ENCODE results near the gene RAB4B.
"Not testable (repeated sequence)": the region's sequence is repeated elsewhere in the genome, so short reads cannot be mapped to it uniquely, and the experiment has no call there.

The RAB4B gene

DNA sequence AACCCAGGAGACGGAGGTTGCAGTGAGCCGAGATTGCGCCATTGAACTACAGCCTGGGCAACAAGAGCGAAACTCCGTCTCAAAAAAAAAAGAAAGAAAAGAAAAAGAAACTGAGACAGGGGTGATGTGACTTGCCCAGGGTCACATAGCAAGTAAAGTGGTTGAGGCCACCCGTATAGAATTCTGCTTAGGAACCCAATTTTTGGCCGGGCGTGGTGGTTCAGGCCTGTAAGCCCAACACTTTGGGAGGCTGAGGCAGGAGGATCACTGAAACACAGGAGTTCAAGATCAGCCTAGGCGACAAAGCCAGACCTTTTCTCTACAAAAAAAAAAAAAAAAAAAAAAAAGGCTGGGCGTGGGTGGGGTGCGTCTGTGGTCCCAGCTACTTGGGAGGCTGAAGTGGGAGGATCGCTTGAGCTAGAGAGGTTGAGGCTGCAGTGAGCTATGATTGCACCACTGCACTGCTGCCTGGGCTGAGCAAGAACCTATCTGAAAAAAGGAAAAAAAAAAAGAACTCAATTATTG lies 25.7 kb upstream of the RAB4B start:
- DNase-seq: no peak

- DNase-seq: no peak
These were observed 23.3 kb upstream of the RAB4B start for GRCh38 chr19:40754611-40755247.

DNA sequence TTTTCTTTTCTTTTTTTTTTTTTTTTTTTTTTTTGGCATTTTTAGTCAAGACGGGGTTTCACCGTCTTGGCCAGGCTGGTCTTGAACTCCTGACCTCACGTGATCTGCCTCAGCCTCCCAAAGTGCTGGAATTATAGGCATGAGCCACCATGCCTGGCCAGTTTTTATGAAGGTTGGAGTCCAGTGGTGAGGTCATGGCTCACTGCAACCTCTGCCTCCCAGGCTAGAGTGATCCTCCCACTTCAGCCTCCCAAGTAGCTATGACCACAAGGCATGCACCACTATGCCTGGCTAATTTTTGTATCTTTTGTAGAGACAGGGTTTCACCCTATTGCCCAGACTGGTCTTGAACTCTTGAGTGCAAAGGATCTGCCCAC lies 22.8 kb upstream of the RAB4B start:
- DNase-seq: no peak

- DNase-seq: no peak
These were observed 22.3 kb upstream of the RAB4B start for GRCh38 chr19:40755791-40756190.

DNA sequence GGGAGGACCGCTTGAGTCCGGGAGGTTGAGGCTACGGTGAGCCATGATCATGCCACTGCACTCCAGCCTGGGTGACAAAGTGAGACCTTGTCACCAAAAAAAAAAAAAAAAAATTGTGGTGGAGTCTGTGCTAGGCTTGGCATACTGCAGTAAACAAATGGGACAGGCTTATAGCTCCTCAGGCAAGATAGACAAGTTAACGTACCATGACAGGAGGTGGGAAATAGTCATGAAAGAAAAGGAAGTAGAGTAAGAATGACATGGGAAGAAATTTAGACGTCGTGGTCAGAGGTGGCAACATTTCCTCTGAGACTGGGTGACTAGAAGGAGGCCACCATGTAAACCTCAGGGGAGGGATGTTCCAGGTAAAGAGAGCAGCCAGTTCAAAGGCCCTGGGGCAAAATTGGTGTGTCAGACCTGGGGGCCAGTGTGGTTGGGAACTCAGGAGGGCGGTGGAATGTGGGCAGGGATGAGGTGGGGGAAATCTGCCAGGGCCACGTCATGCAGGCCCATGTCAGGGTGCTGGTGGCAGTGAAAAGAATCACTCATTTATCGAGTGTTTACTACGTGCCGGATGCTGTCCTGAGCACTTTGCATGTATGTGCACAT lies 21.4 kb upstream of the RAB4B start:
- DNase-seq: no peak

GRCh38 chr19:40758491-40758890 lies 19.6 kb upstream of the RAB4B start:
- DNase-seq: no peak

DNA sequence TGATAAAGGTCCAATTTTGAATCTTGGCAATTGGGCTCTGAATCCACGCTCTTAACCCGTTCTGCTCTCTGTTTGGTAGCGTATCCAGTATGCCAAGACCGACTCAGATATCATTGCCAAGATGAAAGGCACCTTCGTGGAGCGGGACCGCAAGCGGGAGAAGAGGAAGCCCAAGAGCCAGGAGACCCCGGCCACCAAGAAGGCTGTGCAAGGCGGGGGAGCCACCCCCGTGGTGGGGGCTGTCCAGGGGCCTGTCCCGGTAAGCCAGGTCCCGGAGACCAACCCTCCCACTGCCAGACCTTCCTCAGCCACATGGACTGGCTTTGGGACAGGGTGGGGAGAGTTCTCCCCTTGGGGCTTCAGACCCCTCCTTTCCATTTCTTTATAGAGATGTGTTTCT lies 18.7 kb upstream of the RAB4B start:
- DNase-seq: no peak

DNA sequence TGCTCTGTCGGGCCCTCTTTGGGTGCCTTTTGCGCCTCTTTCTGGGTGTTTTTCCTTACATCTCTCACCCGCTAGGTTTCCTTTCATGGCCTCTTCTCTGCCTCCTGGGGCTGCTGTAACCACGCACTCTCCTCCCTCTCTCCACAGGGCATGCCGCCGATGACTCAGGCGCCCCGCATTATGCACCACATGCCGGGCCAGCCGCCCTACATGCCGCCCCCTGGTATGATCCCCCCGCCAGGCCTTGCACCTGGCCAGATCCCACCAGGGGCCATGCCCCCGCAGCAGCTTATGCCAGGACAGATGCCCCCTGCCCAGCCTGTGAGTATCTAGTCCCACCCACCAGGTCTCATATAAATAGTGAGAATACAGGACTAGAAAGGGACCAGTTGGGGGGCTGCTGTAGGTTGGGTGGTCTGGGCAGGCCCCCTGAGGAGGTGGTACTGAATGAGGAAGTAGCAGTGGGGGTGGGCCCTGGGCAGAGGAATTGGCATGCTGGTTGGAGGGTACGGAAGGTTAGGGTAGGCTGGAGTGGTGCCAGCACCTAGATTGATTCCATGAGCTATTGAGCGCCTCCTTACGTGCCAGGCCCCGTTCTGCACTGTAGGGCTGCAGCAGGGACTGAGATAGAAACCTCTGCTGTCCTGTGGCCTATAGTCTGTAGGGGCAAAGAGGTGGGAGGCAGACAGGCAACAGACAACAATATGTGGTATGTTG lies 15.1 kb upstream of the RAB4B start:
- DNase-seq: no peak

DNA sequence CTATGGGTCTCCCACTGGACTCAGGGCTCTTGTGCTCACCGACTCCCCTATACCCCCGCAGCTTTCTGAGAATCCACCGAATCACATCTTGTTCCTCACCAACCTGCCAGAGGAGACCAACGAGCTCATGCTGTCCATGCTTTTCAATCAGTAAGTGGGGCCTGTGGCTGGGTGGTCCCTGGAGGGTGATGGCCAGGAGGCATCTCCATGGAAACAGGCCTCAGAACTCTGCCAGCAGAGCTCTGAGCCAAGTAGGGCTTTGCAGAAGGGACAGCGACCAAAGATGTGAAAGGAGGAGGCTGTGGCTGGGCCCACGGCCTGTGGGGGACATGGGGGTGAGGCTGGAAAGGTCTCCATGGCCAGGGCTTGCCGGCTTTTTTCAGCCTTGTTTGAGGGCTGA lies 14.5 kb upstream of the RAB4B start:
- DNase-seq: no peak

GRCh38 chr19:40763963-40764362 lies 14.1 kb upstream of the RAB4B start:
- DNase-seq: no peak

DNA sequence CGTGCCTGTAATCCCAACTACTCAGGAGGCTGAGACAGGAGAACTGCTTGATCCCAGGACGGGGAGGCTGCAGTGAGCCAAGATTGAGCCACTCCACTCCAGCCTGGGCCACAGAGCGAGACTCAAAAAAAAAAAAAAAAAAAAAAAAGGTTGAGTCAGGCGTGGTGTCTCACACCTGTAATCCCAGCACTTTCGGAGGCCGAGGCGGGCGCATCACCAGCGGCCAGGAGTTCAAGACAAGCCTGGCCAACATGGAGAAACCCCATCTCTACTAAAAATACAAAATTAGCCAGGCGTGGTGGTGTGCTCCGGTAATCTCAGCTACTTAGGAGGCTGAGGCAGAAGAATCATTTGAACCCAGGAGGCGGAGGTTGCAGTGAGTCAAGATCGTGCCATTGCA lies 11.7 kb upstream of the RAB4B start:
- not testable (repeated sequence) for DNase-seq

GRCh38 chr19:40768869-40769268 lies 9.2 kb upstream of the RAB4B start:
- DNase-seq: no peak

GRCh38 chr19:40771101-40771862 lies 6.8 kb upstream of the RAB4B start:
- DNase-seq: not testable (repeated sequence)

GRCh38 chr19:40774916-40775631 lies 3.0 kb upstream of the RAB4B start, which contains the start of gene MIA:
MIA (plus strand) TSS chr19:40775521; CDS start chr19:40775543, 22 bp downstream.
- no peak for DNase-seq

GRCh38 chr19:40775632-40776022 lies 2.4 kb upstream of the RAB4B start:
- DNase-seq: no peak

GRCh38 chr19:40776364-40776763 lies 1.7 kb upstream of the RAB4B start:
- DNase-seq: no peak

- DNase-seq: peak; percentile 93
These were observed 959 bp upstream of the RAB4B start for GRCh38 chr19:40776932-40777644.

DNA sequence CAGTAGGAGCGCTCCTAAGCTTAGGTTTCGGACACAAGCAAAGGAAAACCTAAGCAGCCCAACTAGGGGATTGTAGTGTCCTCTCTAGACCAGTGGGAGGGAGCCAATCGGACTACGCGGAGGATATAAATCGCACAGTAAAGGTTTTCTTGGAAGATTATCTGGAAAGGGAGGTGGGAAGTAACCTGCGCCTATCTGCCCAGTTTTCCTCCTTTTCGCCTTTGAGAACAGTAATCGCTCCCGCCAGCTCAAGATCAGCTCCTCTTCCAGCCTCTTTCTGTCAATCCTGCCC lies 456 bp upstream of the RAB4B start:
- no peak for DNase-seq

DNA sequence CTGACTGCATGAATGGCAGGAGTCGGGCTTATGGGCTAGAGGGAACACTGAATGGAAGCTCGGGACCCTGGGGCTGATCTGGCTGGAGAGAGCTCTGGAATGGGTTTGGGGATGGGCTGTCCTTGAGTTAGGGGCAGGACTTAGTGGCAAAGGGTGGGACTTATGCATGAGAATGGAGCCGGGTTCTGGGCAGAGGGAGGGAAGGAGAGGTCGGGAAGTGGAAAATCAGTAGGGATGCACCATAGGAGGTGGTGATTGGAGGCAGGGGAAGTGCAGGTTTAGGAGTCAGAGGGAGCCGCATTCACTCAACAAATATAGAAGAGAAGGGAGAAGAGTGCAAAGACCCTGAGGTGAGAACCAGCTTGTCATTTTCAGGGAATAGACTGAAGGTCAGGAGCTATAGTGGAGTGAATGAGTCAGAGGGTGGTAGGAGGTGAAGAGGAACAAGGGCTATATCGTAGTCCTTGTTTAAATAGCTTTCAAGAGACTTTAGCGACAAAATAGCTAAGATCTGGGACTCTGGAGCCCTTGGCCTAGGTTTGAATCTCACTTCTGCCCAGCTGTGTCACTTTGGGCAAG lies 748 bp downstream of the RAB4B start:
- no peak for DNase-seq

GRCh38 chr19:40780582-40780981 lies 2.5 kb downstream of the RAB4B start:
- DNase-seq: no peak

DNA sequence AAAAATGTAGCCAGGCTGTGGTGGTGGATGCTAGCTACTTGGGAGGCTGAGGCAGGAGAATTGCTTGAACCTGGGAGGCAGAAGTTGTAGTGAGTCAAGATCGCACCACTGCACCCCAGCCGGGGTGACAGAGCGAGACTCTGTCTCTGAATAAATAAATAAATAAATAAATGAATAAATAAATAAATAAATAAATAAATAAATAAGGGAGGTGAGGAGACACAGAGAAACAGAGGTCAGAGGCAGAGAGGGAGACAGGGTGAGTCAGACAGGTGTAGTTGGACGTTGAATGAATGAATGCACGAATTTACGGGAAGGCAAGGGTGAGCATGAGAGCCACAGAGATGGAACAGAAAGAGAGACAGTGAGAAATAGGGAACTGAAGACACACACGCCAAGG lies 3.1 kb downstream of the RAB4B start:
- DNase-seq: no peak

DNA sequence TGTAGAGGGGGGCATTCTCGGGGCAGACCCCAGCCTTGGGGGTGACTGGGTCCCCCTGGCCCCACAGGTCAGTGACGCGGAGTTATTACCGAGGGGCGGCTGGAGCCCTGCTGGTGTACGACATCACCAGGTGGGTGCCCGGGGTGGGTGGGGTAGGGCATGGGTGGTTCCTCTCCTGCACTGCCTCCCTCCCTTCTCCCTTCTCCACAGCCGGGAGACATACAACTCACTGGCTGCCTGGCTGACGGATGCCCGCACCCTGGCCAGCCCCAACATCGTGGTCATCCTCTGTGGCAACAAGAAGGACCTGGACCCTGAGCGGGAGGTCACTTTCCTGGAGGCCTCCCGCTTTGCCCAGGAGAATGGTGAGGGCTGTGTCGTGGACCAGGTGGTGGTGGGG lies 5.7 kb downstream of the RAB4B start:
- no peak for DNase-seq

Measured in midbrain (tissue), 1 donor.